H9 (cell line): ENCODE measurements around the gene ZNF407. TPM values are rescaled to one million over a fixed set of nuclear protein-coding genes. Genes with fewer than 3 reads are reported as not detected.

Source experiments
- DNase-seq: peaks from one replicate; pipeline ENCODE4 v3.0.0-alpha.2; 2017
- H2AFZ ChIP-seq: one replicate; pipeline ENCODE4 v1.6.1; 2013; ENCODE audit warnings: mild to moderate bottlenecking, low read length, control low read depth, moderate library complexity
- H2AK5ac ChIP-seq: 2 replicates; pipeline ENCODE4 v1.6.1; 2013; ENCODE audit warnings: low read length, control low read depth, mixed read lengths; ENCODE audit not compliant: insufficient read length
- H2BK120ac ChIP-seq: one replicate; pipeline ENCODE4 v1.6.1; 2013; ENCODE audit warnings: low read depth, mild to moderate bottlenecking, low read length, control low read depth, inconsistent platforms; ENCODE audit not compliant: poor library complexity, severe bottlenecking
- H2BK12ac ChIP-seq: 2 replicates; pipeline ENCODE4 v1.6.1; 2013; ENCODE audit warnings: low read length, control low read depth, mixed read lengths, low read depth; ENCODE audit not compliant: insufficient read length
- H2BK15ac ChIP-seq: 2 replicates; pipeline ENCODE4 v1.6.1; 2013; ENCODE audit warnings: low read depth, low read length, control low read depth
- H2BK20ac ChIP-seq: one replicate; pipeline ENCODE4 v1.6.1; 2013; ENCODE audit warnings: low read depth, mild to moderate bottlenecking, low read length, control low read depth, inconsistent platforms; ENCODE audit not compliant: poor library complexity, severe bottlenecking
- H2BK5ac ChIP-seq: 2 replicates; pipeline ENCODE4 v1.6.1; 2013; ENCODE audit warnings: low read length, control low read depth, mixed read lengths; ENCODE audit not compliant: insufficient read length
- H3K14ac ChIP-seq: 2 replicates; pipeline ENCODE4 v1.6.1; 2013; ENCODE audit warnings: low read length, control low read depth; ENCODE audit not compliant: insufficient read depth
- H3K18ac ChIP-seq: 2 replicates; pipeline ENCODE4 v1.6.1; 2013; ENCODE audit warnings: low read depth, mild to moderate bottlenecking, mixed read lengths, low read length, control low read depth; ENCODE audit not compliant: insufficient read length
- H3K23ac ChIP-seq: 2 replicates; pipeline ENCODE4 v1.6.1; 2013; ENCODE audit warnings: low read length, control low read depth, mixed read lengths, low read depth; ENCODE audit not compliant: insufficient read length
- H3K23me2 ChIP-seq: 2 replicates; pipeline ENCODE4 v1.6.1; 2013; ENCODE audit warnings: low read depth, mild to moderate bottlenecking, mixed read lengths, low read length, control low read depth; ENCODE audit not compliant: insufficient read length, poor library complexity, severe bottlenecking
- H3K27ac ChIP-seq: 2 replicates; pipeline ENCODE4 v1.5.1; 2013; ENCODE audit warnings: low read length, control low read depth, mixed read lengths, low read depth; ENCODE audit not compliant: insufficient read length
- H3K27me3 ChIP-seq: 2 replicates; pipeline ENCODE4 v1.6.1; 2013; ENCODE audit warnings: low read length, control low read depth, inconsistent platforms; ENCODE audit not compliant: insufficient read depth
- H3K4ac ChIP-seq: 2 replicates; pipeline ENCODE4 v1.6.1; 2013; ENCODE audit warnings: low read depth, mild to moderate bottlenecking, control low read depth, inconsistent platforms, low read length, moderate library complexity
- H3K4me1 ChIP-seq: 2 replicates; pipeline ENCODE4 v1.6.1; 2013; ENCODE audit warnings: low read length, control low read depth, inconsistent platforms; ENCODE audit not compliant: insufficient read depth
- H3K4me2 ChIP-seq: 2 replicates; pipeline ENCODE4 v1.6.1; 2013; ENCODE audit warnings: low read length, control low read depth, mixed read lengths; ENCODE audit not compliant: insufficient read length, insufficient read depth
- H3K56ac ChIP-seq: 2 replicates; pipeline ENCODE4 v1.6.1; 2013; ENCODE audit warnings: low read depth, mild to moderate bottlenecking, mixed read lengths, low read length, control low read depth; ENCODE audit not compliant: insufficient read length
- H3K79me1 ChIP-seq: 2 replicates; pipeline ENCODE4 v1.6.1; 2013; ENCODE audit warnings: low read depth, mild to moderate bottlenecking, moderate library complexity, low read length, control low read depth, inconsistent platforms; ENCODE audit not compliant: insufficient read depth, poor library complexity, severe bottlenecking
- H3K79me2 ChIP-seq: 2 replicates; pipeline ENCODE4 v1.6.1; 2013; ENCODE audit warnings: low read length, control low read depth, inconsistent platforms; ENCODE audit not compliant: insufficient read depth
- H3K9ac ChIP-seq: 2 replicates; pipeline ENCODE4 v1.6.1; 2013; ENCODE audit warnings: low read length, control low read depth, mixed read lengths; ENCODE audit not compliant: insufficient read length; ENCODE audit errors: extremely low read depth
- H3K9me3 ChIP-seq: one replicate; pipeline ENCODE4 v1.6.1; 2013; ENCODE audit warnings: low read depth, low read length, inconsistent platforms; ENCODE audit not compliant: control insufficient read depth
- H3T11ph ChIP-seq: one replicate; pipeline ENCODE4 v1.6.1; 2013; ENCODE audit warnings: mild to moderate bottlenecking, low read length, control low read depth, inconsistent platforms
- H4K20me1 ChIP-seq: one replicate; pipeline ENCODE4 v1.6.1; 2013; ENCODE audit not compliant: control insufficient read depth, insufficient read length, insufficient read depth
- H4K5ac ChIP-seq: 2 replicates; pipeline ENCODE4 v1.6.1; 2013; ENCODE audit warnings: low read depth, mild to moderate bottlenecking, mixed read lengths, low read length, control low read depth; ENCODE audit not compliant: insufficient read length
- H4K8ac ChIP-seq: replicated peaks from 2 replicates; pipeline ENCODE4 v1.6.1; 2013; ENCODE audit warnings: low read length, control low read depth, mixed read lengths, low read depth; ENCODE audit not compliant: insufficient read length
- H4K91ac ChIP-seq: 2 replicates; pipeline ENCODE4 v1.6.1; 2013; ENCODE audit warnings: low read depth, mild to moderate bottlenecking, moderate library complexity, mixed read lengths, low read length, control low read depth; ENCODE audit not compliant: insufficient read length
- H3K27ac Mint-ChIP-seq, 3 experiments: 2 replicates in 2 of 3; 3 replicates in 1 of 3; pipeline ENCODE4 v1.8.0; 2020 to 2021; ENCODE audit warnings: mixed read lengths in 3 of 3, mild to moderate bottlenecking in 1 of 3, moderate library complexity in 1 of 3
- H3K27me3 Mint-ChIP-seq: 2 replicates; pipeline ENCODE4 v1.8.0; 2021; ENCODE audit warnings: low read depth, mild to moderate bottlenecking, moderate library complexity, mixed read lengths
- H3K36me3 Mint-ChIP-seq, 3 experiments: 2 replicates in 2 of 3; 3 replicates in 1 of 3; pipeline ENCODE4 v1.8.0; 2020 to 2021; ENCODE audit warnings: low read depth in 3 of 3, mixed read lengths in 3 of 3; ENCODE audit not compliant: insufficient read depth in 1 of 3
- H3K4me1 Mint-ChIP-seq, 2 experiments: 2 replicates each; pipeline ENCODE4 v1.8.0; 2020; ENCODE audit warnings: mixed read lengths in 2 of 2
- H3K4me3 Mint-ChIP-seq, 2 experiments: 2 replicates in 1 of 2; 3 replicates in 1 of 2; pipeline ENCODE4 v1.8.0; 2020 to 2021; ENCODE audit warnings: mild to moderate bottlenecking in 2 of 2, mixed read lengths in 2 of 2, moderate library complexity in 1 of 2
- H3K9me3 Mint-ChIP-seq, 2 experiments: 2 replicates in 1 of 2; 3 replicates in 1 of 2; pipeline ENCODE4 v1.8.0; 2020; ENCODE audit warnings: mild to moderate bottlenecking in 2 of 2, mixed read lengths in 2 of 2, moderate library complexity in 1 of 2
- WGBS: extraction: QIAGEN DNeasy Blood & Tissue Kit; methylation state at CpG from one replicate; pipeline ENCODE4 v1.1.7; 2013; ENCODE audit warnings: missing lambda C conversion rate, low lambda C conversion rate, mixed read lengths; ENCODE audit not compliant: insufficient read length; ENCODE audit errors: extremely low coverage; 5-methylcytosine and 5-hydroxymethylcytosine counted together
- total RNA-seq: library from RNA; stranded (reverse); gene quantifications from 2 replicates; pipeline ENCODE4 v1.2.1, GENCODE V29; 2021
- TF ChIP-seq, protein P1 (sequence below): fragments of 200-600 bp; sonication (generic); conservative IDR thresholded peaks from 3 replicates; pipeline ENCODE4 v1.8.0; 2021; ENCODE audit warnings: antibody characterized with exemption, mild to moderate bottlenecking

ZNF407 gene
- total RNA-seq, 1 experiment from 2014 or later: 8.7 TPM

GRCh38 chr18:74679006-74679678 is 81.5 kb downstream of the ZNF407 start:
- Mint-ChIP-seq H3K4me1 (no peaks in the 10 kb centered on the region), H3K27me3 (no peaks in the 10 kb centered on the region), H3K36me3 (peaks cover 12 to 24% (median 15%) of the 10 kb centered on the region in 3 experiments), H3K9me3 (peaks cover 19 to 21% of the 10 kb centered on the region in 2 experiments), H3K4me3 (no peak overlapping the region), H3K27ac (no peak overlapping the region)
- H3K4ac ChIP-seq: no peak overlapping the region
- H4K91ac ChIP-seq: no peak overlapping the region
- no peaks in the 10 kb centered on the region for H3K9me3 ChIP-seq
- H3K79me1 ChIP-seq: no peaks in the 10 kb centered on the region
- no peaks in the 10 kb centered on the region for H3K4me1 ChIP-seq
- H3K23ac ChIP-seq: peak overlapping the region; percentile 64
- no peak overlapping the region for H3K14ac ChIP-seq
- no peak overlapping the region for H4K8ac ChIP-seq
- H2BK120ac ChIP-seq: no peak overlapping the region
- no peaks in the 10 kb centered on the region for H4K20me1 ChIP-seq
- H3T11ph ChIP-seq: no peak overlapping the region
- TF ChIP-seq, protein P1, sequence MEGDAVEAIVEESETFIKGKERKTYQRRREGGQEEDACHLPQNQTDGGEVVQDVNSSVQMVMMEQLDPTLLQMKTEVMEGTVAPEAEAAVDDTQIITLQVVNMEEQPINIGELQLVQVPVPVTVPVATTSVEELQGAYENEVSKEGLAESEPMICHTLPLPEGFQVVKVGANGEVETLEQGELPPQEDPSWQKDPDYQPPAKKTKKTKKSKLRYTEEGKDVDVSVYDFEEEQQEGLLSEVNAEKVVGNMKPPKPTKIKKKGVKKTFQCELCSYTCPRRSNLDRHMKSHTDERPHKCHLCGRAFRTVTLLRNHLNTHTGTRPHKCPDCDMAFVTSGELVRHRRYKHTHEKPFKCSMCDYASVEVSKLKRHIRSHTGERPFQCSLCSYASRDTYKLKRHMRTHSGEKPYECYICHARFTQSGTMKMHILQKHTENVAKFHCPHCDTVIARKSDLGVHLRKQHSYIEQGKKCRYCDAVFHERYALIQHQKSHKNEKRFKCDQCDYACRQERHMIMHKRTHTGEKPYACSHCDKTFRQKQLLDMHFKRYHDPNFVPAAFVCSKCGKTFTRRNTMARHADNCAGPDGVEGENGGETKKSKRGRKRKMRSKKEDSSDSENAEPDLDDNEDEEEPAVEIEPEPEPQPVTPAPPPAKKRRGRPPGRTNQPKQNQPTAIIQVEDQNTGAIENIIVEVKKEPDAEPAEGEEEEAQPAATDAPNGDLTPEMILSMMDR: no peak
- no peak overlapping the region for H3K18ac ChIP-seq
- H2BK20ac ChIP-seq: no peak overlapping the region
- no peak overlapping the region for H2BK12ac ChIP-seq
- H2AFZ ChIP-seq: no peak overlapping the region
- no peak overlapping the region for H4K5ac ChIP-seq
- no CpG with 5 or more reads among the region's 6 CpGs for WGBS
- H3K27me3 ChIP-seq: no peaks in the 10 kb centered on the region
- H3K9ac ChIP-seq: no peak overlapping the region
- DNase-seq: no peak
- no peak overlapping the region for H2AK5ac ChIP-seq
- no peak overlapping the region for H3K56ac ChIP-seq
- H3K23me2 ChIP-seq: no peaks in the 10 kb centered on the region
- no peak overlapping the region for H3K4me2 ChIP-seq
- H2BK15ac ChIP-seq: no peak overlapping the region
- H3K27ac ChIP-seq: no peak overlapping the region
- no peak overlapping the region for H2BK5ac ChIP-seq
- no peaks in the 10 kb centered on the region for H3K79me2 ChIP-seq
